DMS53 treated with DMSO at 0.1 percent for 48 hours (cell line): ENCODE results near the gene GAB2.
"Not testable (repeated sequence)": the region's sequence is repeated elsewhere in the genome, so short reads cannot be mapped to it uniquely, and the experiment has no call there.

Experiments
- DNase-seq: peaks from one replicate; lab custom pipeline; 2025; ENCODE audit not compliant: unreplicated experiment; lab: John Stamatoyannopoulos, UW

Gene GAB2

DNA sequence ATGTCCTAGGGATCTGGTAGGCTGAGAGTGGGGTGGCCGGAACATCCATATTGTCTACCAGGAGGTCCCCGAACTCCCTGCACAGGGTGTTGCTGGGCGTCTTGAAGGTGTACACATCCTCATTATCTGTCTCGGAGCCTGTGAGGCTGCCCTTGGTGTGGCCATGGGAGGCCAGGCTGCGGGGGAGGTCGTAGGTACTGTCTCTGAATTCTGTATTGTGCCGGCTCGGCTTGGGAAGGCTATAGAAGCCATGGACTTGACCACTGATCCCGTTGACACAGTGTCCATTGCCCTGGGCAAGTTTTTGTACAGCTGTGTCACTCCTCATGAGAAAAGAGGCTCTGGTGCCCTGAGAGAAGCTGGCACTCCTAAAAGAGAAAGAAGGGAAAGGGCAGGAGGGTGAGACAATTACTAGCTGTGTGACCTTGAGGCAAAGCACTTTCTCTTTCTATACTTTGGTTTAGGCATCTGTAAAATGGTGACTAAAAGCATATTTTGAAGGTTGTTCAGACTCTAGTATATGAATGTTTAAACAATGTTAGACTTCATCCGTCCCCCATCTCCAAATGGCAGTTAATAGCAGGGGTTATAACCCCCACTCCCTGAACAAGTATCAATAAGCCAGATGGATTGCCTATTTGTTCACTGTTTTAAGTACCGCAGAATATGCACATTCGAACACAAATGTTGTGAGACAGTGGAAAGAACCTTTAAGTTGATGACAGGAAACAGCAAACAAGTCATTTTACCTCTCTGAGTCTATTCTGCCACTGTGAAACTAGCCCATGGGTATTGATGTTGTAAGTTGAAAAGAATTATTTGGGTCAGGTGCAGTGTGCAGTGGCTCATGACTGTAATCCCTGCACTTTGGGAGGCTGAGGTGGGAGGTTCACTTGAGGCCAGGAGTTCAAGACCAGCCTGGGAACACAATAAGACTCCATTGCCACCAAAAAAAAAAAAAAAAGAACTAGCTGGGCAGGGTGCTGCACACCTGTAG lies 190.6 kb downstream of the GAB2 start:
- DNase-seq, result no peak

GRCh38 chr11:78224906-78225420 lies 192.7 kb downstream of the GAB2 start:
- DNase-seq, result no peak

DNA sequence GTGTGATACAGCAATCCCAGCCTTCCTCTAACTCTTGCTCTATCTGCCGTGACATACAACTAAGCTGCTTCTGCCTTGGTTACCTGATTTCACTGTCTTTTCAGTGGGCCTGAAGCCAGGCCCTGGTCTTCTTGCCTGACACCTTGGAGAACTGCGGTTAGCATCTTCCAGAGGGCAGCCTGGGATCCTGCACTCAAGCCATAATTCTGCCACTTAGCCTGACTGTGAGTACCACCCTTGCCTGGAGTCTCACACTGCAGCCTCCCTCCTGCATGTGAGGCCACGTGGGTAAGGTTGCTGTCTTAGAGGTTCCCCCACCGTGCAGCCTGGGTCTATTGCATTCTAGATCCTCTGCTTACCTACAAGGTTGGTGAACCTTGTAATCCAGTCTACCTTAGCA lies 193.1 kb downstream of the GAB2 start:
- DNase-seq, result no peak

DNA sequence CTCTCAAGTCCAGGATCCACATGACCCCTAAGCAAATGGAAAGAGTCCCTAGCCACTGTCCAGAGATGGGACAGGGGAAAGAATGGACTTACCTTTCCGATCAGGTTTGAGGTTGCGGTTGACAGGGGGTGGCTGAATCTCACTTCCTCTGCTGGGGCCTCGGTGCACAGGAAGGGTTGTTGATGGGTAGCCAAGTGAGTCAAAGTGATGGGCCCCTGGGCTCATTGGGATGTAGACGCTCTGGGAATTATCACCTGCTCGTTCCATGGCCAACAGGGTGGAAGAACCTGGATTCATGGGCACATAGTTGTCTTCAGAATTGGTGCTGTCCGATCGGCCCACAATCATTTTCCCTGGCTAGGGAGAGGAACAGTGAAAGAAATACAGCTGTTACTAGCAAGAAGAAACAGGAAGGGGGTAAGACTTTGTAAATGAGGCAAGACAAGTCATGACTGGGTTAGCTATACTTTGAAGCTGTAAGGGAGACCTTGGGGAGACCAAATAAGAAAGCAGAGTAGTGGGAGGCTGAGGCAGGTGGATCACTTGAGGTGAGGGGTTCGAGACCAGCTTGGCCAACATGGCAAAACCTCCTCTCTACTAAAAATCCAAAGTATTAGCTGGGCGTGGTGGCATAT lies 194.2 kb downstream of the GAB2 start:
- no peak for DNase-seq

DNA sequence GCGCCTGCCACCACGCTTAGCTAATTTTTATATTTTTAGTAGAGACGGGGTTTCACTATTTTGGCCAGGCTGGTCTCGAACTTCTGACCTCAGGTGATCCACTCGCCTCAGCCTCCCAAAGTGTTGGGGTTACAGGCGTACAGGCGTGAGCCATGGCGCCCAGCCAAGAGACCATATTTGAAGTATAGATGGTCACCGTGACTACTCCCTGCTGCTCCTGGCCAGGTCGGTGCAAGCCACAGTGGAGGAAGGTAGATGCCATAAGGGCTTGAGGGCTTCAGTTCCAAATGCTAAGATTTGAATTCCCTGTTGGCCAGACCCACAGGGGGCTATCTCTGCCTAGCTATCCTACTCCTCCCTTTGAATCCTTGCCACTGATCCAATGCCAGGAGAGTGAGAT lies 194.9 kb downstream of the GAB2 start:
- not testable (repeated sequence) for DNase-seq

DNA sequence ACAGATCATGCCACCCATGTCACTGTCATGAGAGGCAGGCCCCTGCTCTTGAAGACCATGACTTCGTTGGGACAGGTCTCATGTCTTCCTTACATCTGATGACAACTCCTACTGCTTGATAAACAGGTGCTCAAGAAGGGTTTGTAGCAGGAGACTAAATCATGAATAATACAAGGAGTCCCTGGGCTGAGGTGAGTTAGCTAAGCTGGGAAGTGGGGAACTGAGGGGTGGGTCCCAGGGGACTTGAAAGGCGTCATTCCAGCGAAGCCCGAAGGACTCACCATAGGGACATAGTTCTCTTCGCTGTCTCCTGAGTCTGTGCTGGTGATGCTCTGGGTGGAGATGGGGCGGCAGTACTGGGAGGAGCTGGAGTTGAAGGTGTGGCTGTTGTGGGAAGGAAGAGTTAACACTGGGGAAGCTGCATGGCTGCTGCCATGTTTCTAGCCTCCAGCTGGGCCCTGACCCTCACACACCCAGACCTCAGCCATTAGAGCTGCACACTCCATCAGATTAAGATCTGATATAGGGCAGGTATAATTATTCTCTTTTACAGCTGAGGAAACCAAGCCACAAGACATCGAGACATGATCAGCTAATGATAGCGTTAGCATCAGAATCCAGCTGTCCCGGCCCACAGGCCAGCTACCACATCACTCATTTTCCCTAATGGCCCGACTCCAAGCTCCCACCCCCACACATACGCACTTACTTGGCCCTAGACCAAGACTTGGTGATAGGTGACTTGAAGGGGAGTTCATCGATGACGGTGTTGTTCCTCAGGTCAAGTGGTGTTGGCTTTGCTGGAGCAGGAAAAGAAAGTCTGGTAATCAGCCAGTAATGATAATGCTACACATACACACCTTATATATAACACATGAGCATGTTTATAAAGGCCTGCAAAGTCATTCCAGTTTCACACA lies 196.0 kb downstream of the GAB2 start:
- DNase-seq, result no peak

DNA sequence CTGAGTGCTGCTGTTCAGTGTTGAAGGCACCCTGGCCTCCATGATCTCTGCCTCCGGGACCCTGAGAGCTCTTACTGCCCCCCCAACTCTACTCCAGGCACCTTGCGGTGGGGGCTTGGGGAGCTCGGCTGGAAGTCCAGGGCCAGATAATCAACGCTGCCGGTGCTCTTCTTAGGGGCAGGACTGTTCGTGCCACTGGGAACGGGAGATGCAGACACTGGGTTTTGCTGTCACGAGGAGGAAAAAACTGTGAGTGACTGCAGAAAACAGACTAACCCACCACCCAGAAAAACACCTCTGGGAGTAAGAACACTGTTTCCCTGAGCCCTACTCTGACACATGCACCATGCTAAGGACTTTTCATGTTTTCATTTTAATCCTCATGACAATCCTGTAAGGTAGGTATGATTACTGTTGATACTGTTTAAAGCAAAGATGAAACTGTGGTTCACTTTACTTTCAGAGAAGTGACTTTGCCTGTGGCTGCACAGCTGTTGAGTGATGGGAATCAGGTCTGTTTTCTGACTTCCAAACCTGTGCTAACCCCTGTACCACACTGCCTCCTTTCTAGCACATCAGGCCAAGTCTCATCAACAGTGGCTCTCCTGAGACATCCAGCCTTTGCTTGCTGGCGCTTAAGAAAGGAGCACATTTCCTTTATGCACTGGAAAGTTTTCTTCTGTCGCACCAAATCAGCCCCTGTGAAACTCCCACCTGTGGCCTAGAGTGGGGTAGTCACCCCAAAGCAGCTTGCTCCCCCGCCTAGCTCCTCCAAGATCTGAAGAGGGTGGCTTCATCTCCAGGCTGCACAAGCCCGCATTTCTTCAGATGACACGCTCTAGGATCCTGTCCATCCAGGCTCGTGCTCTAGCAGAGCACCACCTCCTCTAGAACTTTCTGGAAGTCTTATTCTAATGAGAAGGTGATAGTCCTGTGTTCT lies 197.1 kb downstream of the GAB2 start:
- no peak for DNase-seq

GRCh38 chr11:78219493-78220217 lies 198.0 kb downstream of the GAB2 start:
- DNase-seq, result no peak

DNA sequence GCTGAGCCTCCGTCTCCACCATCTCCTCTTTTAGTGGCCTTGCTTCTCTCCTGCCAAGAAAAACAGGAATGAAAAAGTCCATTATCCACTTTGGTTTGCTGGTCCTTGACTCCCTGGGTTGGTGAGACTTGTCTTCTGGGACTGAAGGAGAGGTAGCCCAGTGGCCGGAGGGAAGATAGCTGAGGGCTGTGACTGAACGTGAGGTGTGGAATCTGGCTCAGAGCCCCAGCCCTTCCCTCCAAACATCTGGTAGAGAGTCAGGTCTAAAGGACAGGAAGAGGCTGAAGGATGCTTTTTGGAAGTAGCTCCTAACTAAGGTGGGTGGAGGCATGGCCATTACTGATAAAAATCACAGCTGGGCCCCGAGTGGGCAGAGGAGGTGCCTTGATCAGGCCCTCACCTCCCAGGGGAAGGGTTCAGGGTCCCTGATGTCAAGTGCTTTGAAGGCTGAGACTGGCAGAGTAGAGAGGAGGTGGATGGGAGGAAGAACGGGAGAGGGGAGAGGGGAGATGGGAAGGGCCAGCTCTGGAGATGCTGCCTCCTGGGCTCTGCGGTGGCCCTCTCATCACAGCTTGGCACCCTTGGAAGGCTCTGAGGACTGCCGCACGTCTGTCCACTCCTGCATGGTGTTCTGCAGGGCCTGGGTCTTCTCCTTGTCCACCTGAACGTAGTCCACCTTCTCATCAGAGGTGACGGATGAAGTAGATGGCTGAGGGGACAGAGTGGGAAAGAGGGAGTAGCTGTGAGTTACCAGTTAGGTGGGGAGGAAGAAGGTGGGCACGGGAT lies 198.7 kb downstream of the GAB2 start:
- no peak for DNase-seq

DNA sequence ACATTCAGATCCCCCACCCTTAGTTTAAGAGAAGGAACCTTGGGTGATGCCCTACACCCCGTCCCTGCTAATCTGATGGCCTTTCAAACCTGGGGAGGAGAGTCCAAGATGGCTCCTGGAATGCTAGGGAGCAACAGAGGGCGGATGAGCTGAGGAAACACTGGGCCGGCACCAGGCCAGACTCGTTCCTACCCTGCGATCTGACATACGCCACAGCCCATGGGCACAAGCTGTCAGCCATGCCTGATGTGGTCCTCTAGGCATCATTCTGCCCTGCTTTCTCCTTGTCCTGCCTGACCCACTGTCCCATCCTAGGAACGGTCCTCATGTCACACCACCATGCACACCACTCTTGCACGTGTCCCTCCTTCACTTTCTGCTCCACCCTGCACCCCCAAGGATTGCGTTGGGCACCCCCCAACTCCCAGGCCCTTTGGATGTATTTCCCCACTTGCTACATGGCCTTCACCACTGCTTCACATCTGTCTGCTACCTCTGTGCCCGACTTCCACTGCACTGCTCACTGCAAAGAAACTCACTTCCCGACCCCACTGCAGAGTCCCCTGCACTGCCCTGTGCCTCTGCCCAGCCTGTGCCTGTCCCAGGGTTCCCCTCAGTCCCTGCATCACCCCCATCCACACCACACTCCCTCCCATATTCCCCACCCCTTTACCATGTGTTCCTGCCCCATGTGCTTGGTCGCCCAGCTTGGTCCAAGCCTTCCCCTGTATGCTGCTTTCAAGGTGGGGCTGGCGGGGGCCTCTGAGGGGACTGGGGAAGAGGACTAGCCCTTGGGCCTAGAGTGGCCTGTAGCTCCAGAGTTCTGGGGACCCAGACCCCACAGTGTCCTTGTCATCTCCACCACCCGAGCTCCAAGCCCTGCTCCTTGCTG lies 199.7 kb downstream of the GAB2 start:
- no peak for DNase-seq

DNA sequence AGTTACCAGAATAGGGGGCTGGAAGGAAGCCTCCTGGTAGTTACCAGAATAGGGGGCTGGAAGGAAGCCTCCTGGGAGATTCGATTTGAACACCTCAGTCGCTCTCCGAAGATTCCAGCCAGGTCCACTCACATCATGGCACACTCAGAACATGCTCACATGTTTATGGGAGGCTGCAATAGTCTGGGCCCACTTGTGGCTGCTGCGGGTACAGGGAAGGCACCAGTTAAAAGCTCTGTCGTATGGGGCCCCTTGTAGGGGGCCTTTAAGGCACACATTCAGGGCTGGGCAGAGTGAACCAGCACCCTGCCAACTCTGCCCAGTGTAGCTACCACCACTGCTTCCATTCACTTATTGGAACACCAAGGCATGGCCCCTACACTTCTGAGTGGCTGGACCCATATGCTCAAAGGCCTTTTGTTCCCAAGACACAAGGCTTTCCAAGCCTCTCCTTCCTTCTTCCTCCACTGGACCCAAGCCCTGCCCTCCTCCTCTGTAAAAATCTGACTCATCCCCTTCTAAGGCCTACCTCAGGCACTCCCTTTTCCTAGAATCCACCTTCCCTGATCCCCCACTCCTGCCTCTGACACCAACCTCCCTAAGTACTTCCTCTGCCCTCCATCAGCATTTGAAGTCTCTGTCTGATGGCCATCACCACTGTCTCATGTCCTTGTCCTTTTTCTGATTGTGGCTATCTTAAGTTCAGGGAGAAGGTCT lies 200.9 kb downstream of the GAB2 start:
- DNase-seq, result no peak

DNA sequence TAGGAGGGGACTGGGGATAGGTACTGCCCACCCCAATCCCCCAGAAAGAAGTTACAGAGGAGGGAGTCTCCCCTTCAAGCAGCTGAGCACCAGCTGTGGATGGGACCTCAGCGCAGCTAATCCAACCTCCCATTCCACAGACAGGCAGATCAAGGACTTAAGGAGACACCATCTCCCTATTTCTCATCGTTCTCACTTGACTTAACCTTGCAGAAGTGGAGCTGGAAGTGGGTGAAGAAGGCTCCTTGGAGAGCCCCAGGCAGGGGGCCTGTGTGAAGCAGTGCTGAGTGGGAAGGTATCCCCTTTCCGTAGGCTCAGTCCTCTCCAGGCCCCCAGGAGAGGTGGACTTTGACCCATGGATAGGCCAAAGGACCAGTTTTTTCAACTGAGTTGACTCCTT lies 201.6 kb downstream of the GAB2 start:
- DNase-seq, result no peak

DNA sequence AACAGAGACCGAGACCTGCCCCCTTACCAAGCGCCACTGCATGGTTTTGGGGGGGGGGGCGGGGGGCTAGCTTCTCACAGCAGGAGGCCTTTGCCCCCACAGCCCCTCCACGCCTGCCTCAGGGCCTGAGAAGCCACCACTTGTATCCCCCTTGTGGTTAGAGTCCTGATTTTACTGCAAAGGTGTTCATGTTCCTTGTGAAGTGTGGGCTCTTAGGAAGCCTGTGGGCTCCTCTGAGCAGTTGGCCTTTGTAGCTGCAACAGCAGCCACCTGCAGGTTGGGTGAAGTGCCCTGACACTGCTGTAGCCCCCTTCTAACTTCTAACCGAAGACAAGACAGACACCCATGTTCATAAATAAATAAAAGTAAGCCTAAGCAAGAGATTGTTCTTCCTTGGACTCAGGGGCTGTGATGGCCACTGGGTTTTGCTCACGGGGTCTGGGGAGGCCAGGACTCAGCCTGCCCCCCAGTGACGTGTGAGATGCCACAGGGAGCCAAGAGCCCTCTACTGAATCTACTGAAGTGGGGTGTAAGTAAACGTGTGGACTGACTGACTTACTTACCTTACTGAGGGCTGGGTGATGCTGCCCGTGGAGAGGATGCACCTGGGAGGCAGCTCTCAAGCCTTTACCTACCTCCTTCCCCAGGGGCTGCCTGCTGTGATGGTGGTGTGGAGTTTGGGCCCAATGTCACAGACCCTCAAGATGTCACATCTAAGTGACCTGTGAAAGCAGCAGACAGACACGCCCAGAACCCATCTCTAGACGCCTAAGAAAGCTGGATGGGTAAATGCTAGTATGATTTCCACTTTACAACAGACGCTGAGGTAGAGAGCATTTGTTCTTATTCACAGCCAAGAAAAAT lies 203.1 kb downstream of the GAB2 start:
- no peak for DNase-seq

- DNase-seq, result no peak
Observed at GRCh38 chr11:78213526-78214330, 203.9 kb downstream of the GAB2 start.
